HCT116 (cell line): Measurements from ENCODE around the gene PDE4B.
"Not testable (repeated sequence)": the region's sequence is repeated elsewhere in the genome, so short reads cannot be mapped to it uniquely, and the experiment has no call there.

Source experiments
- CTCF ChIP-seq, 3 experiments: fragments of 200-600 bp in 1 of 3; sonication (generic) in 1 of 3; IDR thresholded peaks in 2 of 3; conservative IDR thresholded peaks in 1 of 3; 2 replicates each; pipeline ENCODE4 v1.5.1; 2012 to 2017; ENCODE audit warnings: low read depth in 2 of 3, low read length in 2 of 3, antibody characterized with exemption in 1 of 3, borderline replicate concordance in 1 of 3, control low read depth in 1 of 3, mild to moderate bottlenecking in 1 of 3, mixed read lengths in 1 of 3, mixed run types in 1 of 3, moderate library complexity in 1 of 3; ENCODE audit not compliant: insufficient read depth in 1 of 3
- EGR1 ChIP-seq: IDR thresholded peaks from 2 replicates; pipeline ENCODE4 v1.6.1; 2012; ENCODE audit warnings: low read depth
- EZH2phosphoT487 ChIP-seq: fragments of 200-600 bp; IDR thresholded peaks from 2 replicates; pipeline ENCODE4 v1.6.1; 2018; ENCODE audit warnings: antibody characterized with exemption, borderline replicate concordance

DNA sequence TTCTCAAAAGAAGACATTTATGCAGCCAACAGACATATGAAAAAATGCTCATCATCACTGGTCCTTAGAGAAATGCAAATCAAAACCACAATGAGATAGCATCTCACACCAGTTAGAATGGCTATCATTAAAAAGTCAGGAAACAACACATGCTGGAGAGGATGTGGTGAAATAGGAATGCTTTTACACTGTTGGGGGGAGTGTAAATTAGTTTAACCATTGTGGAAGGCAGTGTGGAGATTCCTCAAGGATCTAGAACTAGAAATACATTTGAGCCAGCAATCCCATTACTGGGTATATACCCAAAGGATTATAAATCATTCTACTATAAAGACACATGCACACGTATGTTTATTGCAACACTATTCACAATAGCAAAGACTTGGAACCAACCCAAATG lies 618.8 kb downstream of the PDE4B start:
- TF ChIP-seq CTCF (IDR thresholded peaks at IDR 0.05 in 2 of 3, conservative IDR thresholded peaks at IDR 0.05 in 1 of 3; ENCODE audit: borderline replicate concordance in 1 of 3, insufficient read depth in 1 of 3, low read depth in 2 of 3, low read length in 2 of 3); EZH2phosphoT487; EGR1: not testable (repeated sequence)
